Heart right ventricle (tissue), 16 donors: ENCODE results near the gene CCDC188. TPM values are rescaled to one million over a fixed set of nuclear protein-coding genes. Genes with fewer than 3 reads are reported as not detected.

Experiments
- ATAC-seq, 8 donors: fragments of 200-7000 bp; cut with Tn5 transposase; one replicate each; pipeline ENCODE4 v1.9.1; 2020; ENCODE audit warnings: mild to moderate bottlenecking in 8 of 8, moderate library complexity in 8 of 8, moderate number of reproducible peaks in 1 of 8
- DNase-seq, 2 donors: peaks; one replicate each; pipeline ENCODE4 v3.0.0-alpha.2; 2020
- H3K27ac ChIP-seq, 10 donors: fragments of 200-600 bp; sonication (generic) in 2 of 10; one replicate each; pipeline versions ENCODE4 v1.5.0 to v1.8.0; 2020 to 2022; ENCODE audit warnings: mild to moderate bottlenecking in 3 of 10
- H3K27me3 ChIP-seq, 7 donors: fragments of 200-600 bp; one replicate each; pipeline ENCODE4 v1.8.0; 2021 to 2022; ENCODE audit warnings: mild to moderate bottlenecking in 2 of 7
- H3K36me3 ChIP-seq, 9 donors: fragments of 200-600 bp; sonication (generic) in 1 of 9; one replicate each; pipeline versions ENCODE4 v1.5.0 to v1.8.0; 2020 to 2022; ENCODE audit warnings: mild to moderate bottlenecking in 2 of 9
- H3K4me1 ChIP-seq, 9 donors: fragments of 200-600 bp; sonication (generic) in 1 of 9; one replicate each; pipeline versions ENCODE4 v1.5.0 to v1.8.0; 2020 to 2022; ENCODE audit warnings: mild to moderate bottlenecking in 4 of 9
- H3K4me3 ChIP-seq, 10 donors: fragments of 200-600 bp; sonication (generic) in 2 of 10; one replicate each; pipeline versions ENCODE4 v1.5.0 to v1.8.0; 2020 to 2022; ENCODE audit warnings: mild to moderate bottlenecking in 7 of 10, moderate library complexity in 2 of 10
- H3K9me3 ChIP-seq, 11 donors: fragments of 200-600 bp in 10 of 11; sonication (generic) in 2 of 11; one replicate each; pipeline versions ENCODE4 v1.5.0 to v1.8.0; 2013 to 2022; ENCODE audit warnings: mild to moderate bottlenecking in 2 of 11, control low read depth in 1 of 11, moderate library complexity in 1 of 11
- CTCF ChIP-seq, 9 donors: fragments of 200-600 bp; sonication (generic) in 2 of 9; IDR thresholded peaks; one replicate each; pipeline versions ENCODE4 v1.5.0 to v1.8.0; 2021 to 2022; ENCODE audit warnings: antibody characterized with exemption in 9 of 9, mild to moderate bottlenecking in 5 of 9, moderate library complexity in 1 of 9
- WGBS, 2 donors: extraction: QIAGEN DNeasy Blood & Tissue Kit; methylation state at CpG; one replicate each; pipeline ENCODE4 v1.1.7; 2013; ENCODE audit warnings: inconsistent platforms in 1 of 2; 5-methylcytosine and 5-hydroxymethylcytosine counted together
- intact Hi-C, 10 donors: fragments of 100-400 bp; cut with DNase I; formaldehyde crosslinking; loops; one replicate each; pipeline versions ENCODE4 v1.11.1 to v1.14.2; 2022
- polyA plus RNA-seq, 2 donors: library from polyadenylated mRNA; stranded (reverse); fragments of 200-250 nt; gene quantifications; one replicate each; pipeline ENCODE4 v1.2.3, GENCODE V29; 2013
- total RNA-seq, 10 donors: library from RNA; stranded (reverse); fragmentation: NEBNext Ultra II Directional in 3 of 10; extraction: Animal tissue kit (Norgen Biotek cat#: 25700) in 3 of 10; gene quantifications; one replicate each; pipeline versions ENCODE4 v1.2.1 to v1.2.4, GENCODE V29; 2021 to 2023
- donor health status: Arrhythmogenic right ventricular cardiomyopathy.
- donor health status: ischemic (EF 13 %, LVEDD 7.1; RV severe dilation, severe dysfunction).
- donor health status: healthy with polysubstance abuse.
- donor health status: DM: no; HTN: yes; CAD: no.
- donor health status: DM: no; HTN: no; CAD: no.
- donor health status: ischemic (EF 25% LVEDD 6.9; RV normal size, moderate dysfunction).
- donor health status: ischemic (EF 25% LVEDD 5.7; RV mildly dilated, moderate dysfunction).
- donor health status: healthy.
- donor health status: DM: yes; HTN: yes; CAD: no.
- donor health status: Ischemic cardiomyopathy.
- donor health status: ischemic (EF 35%, LVEDD 5.7; RV mildly dilated, moderate dysfunction).
- donor health status: nonischemic (EF 11% LVEDD 7.7; RV severe dilation, severe dysfunction).
- donor health status: DM: yes; HTN: yes; CAD: no.
- donor health status: PGD.
- donor health status: ischemic (EF 29% LVEDD 5.4; RV normal size, mild dysfunction).
- donor health status: nonischemic (EF 23%, LVEDD 6.1; RV moderate dilation, normal function).

The CCDC188 gene
- total and polyA plus RNA-seq, 12 donors = 0.15 to 2.3 (median 0.51) TPM; not detected in 3

GRCh38 chr22:20137113-20137512, 13.7 kb downstream of the CCDC188 start:
- intact Hi-C loops = loop anchor here in 1 of 10 donors (10.0 kb wide), 1 partner anchor 172 kb away; no protein-coding TSS in a partner anchor
- Histone ChIP-seq H3K36me3 (peaks cover 0 to 21% (median 6%) of the 10 kb centered on the region in 9 donors), H3K9me3 (no peaks in the 10 kb centered on the region), H3K4me1 (peaks cover 57 to 70% (median 66%) of the 10 kb centered on the region in 9 donors), H3K27ac (peak overlapping the region in 9 of 10 donors; percentile 7 to 79 (median 73)), H3K4me3 (no peak overlapping the region), H3K27me3 (no peaks in the 10 kb centered on the region)
- no peak for TF ChIP-seq CTCF (IDR thresholded peaks at IDR 0.05)
- DNase-seq (no peak), ATAC-seq (peak in 2 of 8 donors; percentile 0 to 2)
- 71% methylated on average over 13 of the region's 13 CpGs for WGBS, 2 donors

GRCh38 chr22:20136603-20136873, 14.3 kb downstream of the CCDC188 start:
- 95 to 96% methylated on average over 5 of the region's 5 CpGs for WGBS, 2 donors

GRCh38 chr22:20135806-20136602, 14.9 kb downstream of the CCDC188 start:
- Histone ChIP-seq H3K27ac (peak overlapping the region in 7 of 10 donors; percentile 1 to 79 (median 55)), H3K4me1 (peaks cover 57 to 70% (median 67%) of the 10 kb centered on the region in 9 donors), H3K36me3 (peaks cover 0 to 11% (median 5%) of the 10 kb centered on the region in 9 donors), H3K4me3 (peak overlapping the region in 1 of 10 donors; percentile 15), H3K27me3 (no peaks in the 10 kb centered on the region), H3K9me3 (no peaks in the 10 kb centered on the region)
- intact Hi-C loops = loop anchor here in 1 of 10 donors (10.0 kb wide), 1 partner anchor 171 kb away; no protein-coding TSS in a partner anchor
- WGBS, 2 donors = 63 to 75% methylated on average over 25 of the region's 25 CpGs
- ATAC-seq (no peak), DNase-seq (no peak)
- TF ChIP-seq CTCF (IDR thresholded peaks at IDR 0.05) = no peak

More at GRCh38 chr22:20136603-20136873, 14.3 kb downstream of the CCDC188 start:
- DNase-seq (no peak), ATAC-seq (no peak)
- H3K36me3 ChIP-seq = peaks cover 0 to 17% (median 6%) of the 10 kb centered on the region in 9 donors
- intact Hi-C loops = loop anchor here in 1 of 10 donors (10.0 kb wide), 1 partner anchor 172 kb away; no protein-coding TSS in a partner anchor
- no peaks in the 10 kb centered on the region for H3K27me3 ChIP-seq
- peaks cover 57 to 70% (median 67%) of the 10 kb centered on the region in 9 donors for H3K4me1 ChIP-seq
- no peaks in the 10 kb centered on the region for H3K9me3 ChIP-seq
- no peak for TF ChIP-seq CTCF (IDR thresholded peaks at IDR 0.05)
- peak overlapping the region in 3 of 10 donors; percentile 73 to 79 (median 75) for H3K27ac ChIP-seq
- H3K4me3 ChIP-seq = no peak overlapping the region

- H3K27me3 ChIP-seq = no peaks in the 10 kb centered on the region
- TF ChIP-seq CTCF (IDR thresholded peaks at IDR 0.05) = no peak
- H3K9me3 ChIP-seq = no peaks in the 10 kb centered on the region
- H3K36me3 ChIP-seq = peaks cover 0 to 9% (median 0%) of the 10 kb centered on the region in 9 donors
- DNase-seq (no peak), ATAC-seq (no peak)
- H3K27ac ChIP-seq = peak overlapping the region in 7 of 10 donors; percentile 1 to 79 (median 41)
- WGBS, 2 donors = 22 to 46% methylated on average over 4 of the region's 4 CpGs
- H3K4me3 ChIP-seq = no peak overlapping the region
- intact Hi-C loops = loop anchor here in 1 of 10 donors (10.0 kb wide), 1 partner anchor 170 kb away; no protein-coding TSS in a partner anchor
- H3K4me1 ChIP-seq = peaks cover 62 to 78% (median 73%) of the 10 kb centered on the region in 9 donors
Measured at GRCh38 chr22:20135265-20135664, 15.6 kb downstream of the CCDC188 start.
